ENCODE results near the gene PPP2R2B.

PPP2R2B gene

GRCh38 chr5:146778795-146779194, 99.8 kb downstream of the PPP2R2B start:
- TF ChIP-seq CEBPB (IDR thresholded peaks at IDR 0.05): no peak
- TF ChIP-seq YY1 (IDR thresholded peaks at IDR 0.05; ENCODE audit: low read depth): no peak
- TF ChIP-seq TCF12 (IDR thresholded peaks at IDR 0.05; ENCODE audit: low read depth): no peak
- TF ChIP-seq TAF1 (IDR thresholded peaks at IDR 0.05; ENCODE audit: low read depth): no peak
- no peak for TF ChIP-seq RAD21 (IDR thresholded peaks at IDR 0.05; ENCODE audit: low read depth)
- no peak for TF ChIP-seq TEAD4 (IDR thresholded peaks at IDR 0.05)
- no peak for TF ChIP-seq EP300 (IDR thresholded peaks at IDR 0.05; ENCODE audit: borderline replicate concordance)
- TF ChIP-seq NFIC (IDR thresholded peaks at IDR 0.05): no peak
- TF ChIP-seq, protein P1, sequence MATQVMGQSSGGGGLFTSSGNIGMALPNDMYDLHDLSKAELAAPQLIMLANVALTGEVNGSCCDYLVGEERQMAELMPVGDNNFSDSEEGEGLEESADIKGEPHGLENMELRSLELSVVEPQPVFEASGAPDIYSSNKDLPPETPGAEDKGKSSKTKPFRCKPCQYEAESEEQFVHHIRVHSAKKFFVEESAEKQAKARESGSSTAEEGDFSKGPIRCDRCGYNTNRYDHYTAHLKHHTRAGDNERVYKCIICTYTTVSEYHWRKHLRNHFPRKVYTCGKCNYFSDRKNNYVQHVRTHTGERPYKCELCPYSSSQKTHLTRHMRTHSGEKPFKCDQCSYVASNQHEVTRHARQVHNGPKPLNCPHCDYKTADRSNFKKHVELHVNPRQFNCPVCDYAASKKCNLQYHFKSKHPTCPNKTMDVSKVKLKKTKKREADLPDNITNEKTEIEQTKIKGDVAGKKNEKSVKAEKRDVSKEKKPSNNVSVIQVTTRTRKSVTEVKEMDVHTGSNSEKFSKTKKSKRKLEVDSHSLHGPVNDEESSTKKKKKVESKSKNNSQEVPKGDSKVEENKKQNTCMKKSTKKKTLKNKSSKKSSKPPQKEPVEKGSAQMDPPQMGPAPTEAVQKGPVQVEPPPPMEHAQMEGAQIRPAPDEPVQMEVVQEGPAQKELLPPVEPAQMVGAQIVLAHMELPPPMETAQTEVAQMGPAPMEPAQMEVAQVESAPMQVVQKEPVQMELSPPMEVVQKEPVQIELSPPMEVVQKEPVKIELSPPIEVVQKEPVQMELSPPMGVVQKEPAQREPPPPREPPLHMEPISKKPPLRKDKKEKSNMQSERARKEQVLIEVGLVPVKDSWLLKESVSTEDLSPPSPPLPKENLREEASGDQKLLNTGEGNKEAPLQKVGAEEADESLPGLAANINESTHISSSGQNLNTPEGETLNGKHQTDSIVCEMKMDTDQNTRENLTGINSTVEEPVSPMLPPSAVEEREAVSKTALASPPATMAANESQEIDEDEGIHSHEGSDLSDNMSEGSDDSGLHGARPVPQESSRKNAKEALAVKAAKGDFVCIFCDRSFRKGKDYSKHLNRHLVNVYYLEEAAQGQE (IDR thresholded peaks at IDR 0.05; ENCODE audit: low read depth): no peak

GRCh38 chr5:146778261-146778660, 100.3 kb downstream of the PPP2R2B start:
- TF ChIP-seq, protein P2, sequence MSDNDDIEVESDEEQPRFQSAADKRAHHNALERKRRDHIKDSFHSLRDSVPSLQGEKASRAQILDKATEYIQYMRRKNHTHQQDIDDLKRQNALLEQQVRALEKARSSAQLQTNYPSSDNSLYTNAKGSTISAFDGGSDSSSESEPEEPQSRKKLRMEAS (IDR thresholded peaks at IDR 0.05): no peak
- TF ChIP-seq NFIC (IDR thresholded peaks at IDR 0.05) (no peak), TCF12 (IDR thresholded peaks at IDR 0.05; ENCODE audit: low read depth) (no peak), CEBPB (IDR thresholded peaks at IDR 0.05) (no peak), TEAD4 (IDR thresholded peaks at IDR 0.05) (no peak), CREB1 (IDR thresholded peaks at IDR 0.05; ENCODE audit: low read depth) (no peak), EP300 (IDR thresholded peaks at IDR 0.05; ENCODE audit: borderline replicate concordance) (no peak), USF1 (IDR thresholded peaks at IDR 0.05) (no peak), TAF1 (IDR thresholded peaks at IDR 0.05; ENCODE audit: low read depth) (no peak)
- TF ChIP-seq, protein P1 (IDR thresholded peaks at IDR 0.05; ENCODE audit: low read depth): no peak

- TF ChIP-seq USF1 (IDR thresholded peaks at IDR 0.05) (no peak), TAF1 (IDR thresholded peaks at IDR 0.05; ENCODE audit: low read depth) (no peak), ZBTB7A (IDR thresholded peaks at IDR 0.05; ENCODE audit: low read depth) (no peak), CREB1 (IDR thresholded peaks at IDR 0.05; ENCODE audit: low read depth) (no peak), TEAD4 (IDR thresholded peaks at IDR 0.05) (no peak), EP300 (IDR thresholded peaks at IDR 0.05; ENCODE audit: borderline replicate concordance) (no peak), TCF12 (IDR thresholded peaks at IDR 0.05; ENCODE audit: low read depth) (no peak), NFIC (IDR thresholded peaks at IDR 0.05) (no peak), EGR1 (IDR thresholded peaks at IDR 0.05) (no peak), YY1 (IDR thresholded peaks at IDR 0.05; ENCODE audit: low read depth) (no peak), RAD21 (IDR thresholded peaks at IDR 0.05; ENCODE audit: low read depth) (no peak), FOXM1 (IDR thresholded peaks at IDR 0.05; ENCODE audit: borderline replicate concordance, low read depth) (no peak), CEBPB (IDR thresholded peaks at IDR 0.05) (no peak)
- TF ChIP-seq, protein P1 (IDR thresholded peaks at IDR 0.05; ENCODE audit: low read depth): no peak
- TF ChIP-seq, protein P2 (IDR thresholded peaks at IDR 0.05): no peak
These were observed 105.6 kb downstream of the PPP2R2B start for GRCh38 chr5:146772881-146773466.

DNA sequence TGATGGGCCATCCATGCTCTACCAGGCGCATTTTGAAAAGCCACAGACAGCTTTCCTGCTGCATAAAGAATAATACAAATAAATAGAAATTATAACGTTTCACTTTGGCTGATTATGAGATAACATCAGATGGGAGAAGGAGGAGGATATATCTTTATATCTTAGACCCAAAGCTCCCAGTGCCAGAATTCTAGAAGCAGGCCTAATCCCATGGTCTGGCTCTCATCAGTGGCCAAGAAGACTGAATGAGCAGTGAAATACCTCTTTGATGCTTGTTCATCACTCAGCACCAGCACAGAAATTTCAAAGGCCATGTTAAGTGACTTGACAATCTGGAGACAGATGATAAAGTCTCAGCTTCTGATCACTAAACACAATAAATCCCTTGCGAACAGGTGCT, 107.6 kb downstream of the PPP2R2B start:
- TF ChIP-seq, protein P1 (IDR thresholded peaks at IDR 0.05; ENCODE audit: low read depth): no peak
- TF ChIP-seq USF1 (IDR thresholded peaks at IDR 0.05) (no peak), ZBTB7A (IDR thresholded peaks at IDR 0.05; ENCODE audit: low read depth) (no peak), CREB1 (IDR thresholded peaks at IDR 0.05; ENCODE audit: low read depth) (no peak)
